OCI-LY7 (cell line): ENCODE measurements around the gene IBTK.

Source experiments
- EZH2phosphoT487 ChIP-seq: fragments of 200-600 bp; sonication (generic); IDR thresholded peaks from 2 replicates; pipeline ENCODE4 v1.6.1; 2018; ENCODE audit warnings: low read depth, borderline replicate concordance, mild to moderate bottlenecking, mixed run types, antibody characterized with exemption, low read length, moderate library complexity, mixed read lengths
- TF ChIP-seq, protein P1 (sequence below): fragments of 200-600 bp; sonication (generic); conservative IDR thresholded peaks from 2 replicates; pipeline ENCODE4 v1.5.1; 2014; ENCODE audit warnings: mild to moderate bottlenecking, antibody characterized with exemption, low read length, moderate library complexity, mixed read lengths

GRCh38 chr6:82264824-82265223 is 17.3 kb upstream of the IBTK start:
- TF ChIP-seq, protein P1, sequence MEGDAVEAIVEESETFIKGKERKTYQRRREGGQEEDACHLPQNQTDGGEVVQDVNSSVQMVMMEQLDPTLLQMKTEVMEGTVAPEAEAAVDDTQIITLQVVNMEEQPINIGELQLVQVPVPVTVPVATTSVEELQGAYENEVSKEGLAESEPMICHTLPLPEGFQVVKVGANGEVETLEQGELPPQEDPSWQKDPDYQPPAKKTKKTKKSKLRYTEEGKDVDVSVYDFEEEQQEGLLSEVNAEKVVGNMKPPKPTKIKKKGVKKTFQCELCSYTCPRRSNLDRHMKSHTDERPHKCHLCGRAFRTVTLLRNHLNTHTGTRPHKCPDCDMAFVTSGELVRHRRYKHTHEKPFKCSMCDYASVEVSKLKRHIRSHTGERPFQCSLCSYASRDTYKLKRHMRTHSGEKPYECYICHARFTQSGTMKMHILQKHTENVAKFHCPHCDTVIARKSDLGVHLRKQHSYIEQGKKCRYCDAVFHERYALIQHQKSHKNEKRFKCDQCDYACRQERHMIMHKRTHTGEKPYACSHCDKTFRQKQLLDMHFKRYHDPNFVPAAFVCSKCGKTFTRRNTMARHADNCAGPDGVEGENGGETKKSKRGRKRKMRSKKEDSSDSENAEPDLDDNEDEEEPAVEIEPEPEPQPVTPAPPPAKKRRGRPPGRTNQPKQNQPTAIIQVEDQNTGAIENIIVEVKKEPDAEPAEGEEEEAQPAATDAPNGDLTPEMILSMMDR: no peak
- TF ChIP-seq EZH2phosphoT487: no peak
